SK-N-SH treated with all-trans-retinoic acid at 6 μM for 48 hours (cell line): Measurements from ENCODE around the gene RRBP1.

Experiments used
- ATAC-seq: fragments of 200-7000 bp; cut with Tn5 transposase; 3 replicates; pipeline ENCODE4 v1.9.1; 2020; ENCODE audit warnings: mild to moderate bottlenecking, moderate library complexity
- ARNTL ChIP-seq: fragments of 450-650 bp; formaldehyde crosslinking; IDR thresholded peaks from 2 replicates; pipeline ENCODE4 v1.5.0; 2020; ENCODE audit warnings: low read depth, mild to moderate bottlenecking, moderate library complexity, borderline replicate concordance
- BACH2 ChIP-seq: fragments of 250-450 bp; sonication (Bioruptor Pico); IDR thresholded peaks from 2 replicates; pipeline ENCODE4 v1.9.0; 2021; ENCODE audit warnings: mild to moderate bottlenecking, borderline replicate concordance
- ESRRG ChIP-seq: fragments of 250-450 bp; sonication (Bioruptor Pico); IDR thresholded peaks from 2 replicates; pipeline ENCODE4 v1.6.1; 2021; ENCODE audit warnings: mild to moderate bottlenecking
- GLIS3 ChIP-seq: fragments of 250-450 bp; sonication (Bioruptor Pico); IDR thresholded peaks from 2 replicates; pipeline ENCODE4 v1.5.0; 2020; ENCODE audit warnings: mild to moderate bottlenecking, moderate library complexity
- ISL1 ChIP-seq: fragments of 250-450 bp; sonication (Bioruptor Pico); IDR thresholded peaks from 2 replicates; pipeline ENCODE4 v2.1.2; 2022; ENCODE audit warnings: mild to moderate bottlenecking, moderate library complexity
- OSR1 ChIP-seq: fragments of 250-450 bp; sonication (Bioruptor Pico); IDR thresholded peaks from 2 replicates; pipeline ENCODE4 v1.8.0; 2022; ENCODE audit warnings: moderate library complexity, mild to moderate bottlenecking, inconsistent platforms
- PPARA ChIP-seq: fragments of 250-450 bp; sonication (Bioruptor Pico); IDR thresholded peaks from 2 replicates; pipeline ENCODE4 v1.5.0; 2020; ENCODE audit warnings: mild to moderate bottlenecking, borderline replicate concordance
- RARB ChIP-seq: fragments of 250-450 bp; sonication (Bioruptor Pico); IDR thresholded peaks from 2 replicates; pipeline ENCODE4 v1.8.0; 2021; ENCODE audit warnings: mild to moderate bottlenecking, moderate library complexity
- SNAI2 ChIP-seq: fragments of 250-450 bp; sonication (Bioruptor Pico); IDR thresholded peaks from 2 replicates; pipeline ENCODE4 v1.5.0; 2020; ENCODE audit warnings: mild to moderate bottlenecking, moderate library complexity
- TCF4 ChIP-seq: fragments of 250-450 bp; sonication (Bioruptor Pico); IDR thresholded peaks from 2 replicates; pipeline ENCODE4 v1.8.0; 2021; ENCODE audit warnings: mild to moderate bottlenecking, moderate library complexity, borderline replicate concordance
- TOX ChIP-seq: fragments of 250-450 bp; sonication (Bioruptor Pico); IDR thresholded peaks from 2 replicates; pipeline ENCODE4 v1.8.0; 2021; ENCODE audit warnings: mild to moderate bottlenecking, moderate library complexity, borderline replicate concordance
- ZC3H10 ChIP-seq: fragments of 250-450 bp; sonication (Bioruptor Pico); IDR thresholded peaks from 2 replicates; pipeline ENCODE4 v1.5.1; 2021; ENCODE audit warnings: mild to moderate bottlenecking, moderate library complexity
- ZFP3 ChIP-seq: fragments of 250-450 bp; sonication (Bioruptor Pico); IDR thresholded peaks from 2 replicates; pipeline ENCODE4 v1.5.0; 2020; ENCODE audit warnings: mild to moderate bottlenecking, moderate library complexity
- ZFP30 ChIP-seq: fragments of 450-650 bp; formaldehyde crosslinking; IDR thresholded peaks from 2 replicates; pipeline ENCODE4 v1.5.0; 2022; ENCODE audit warnings: mild to moderate bottlenecking, moderate library complexity
- ZNF565 ChIP-seq: fragments of 450-650 bp; formaldehyde crosslinking; conservative IDR thresholded peaks from 2 replicates; pipeline ENCODE4 v1.5.0; 2020; ENCODE audit warnings: low read depth, mild to moderate bottlenecking, moderate library complexity
- ZNF70 ChIP-seq: fragments of 450-650 bp; formaldehyde crosslinking; IDR thresholded peaks from 2 replicates; pipeline ENCODE4 v1.5.0; 2020; ENCODE audit warnings: mild to moderate bottlenecking, moderate library complexity
- ZNF8 ChIP-seq: fragments of 450-650 bp; formaldehyde crosslinking; IDR thresholded peaks from 2 replicates; pipeline ENCODE4 v1.5.0; 2020; ENCODE audit warnings: mild to moderate bottlenecking, moderate library complexity
- TF ChIP-seq, protein P1 (sequence below): fragments of 250-450 bp; sonication (Bioruptor Pico); IDR thresholded peaks from 2 replicates; pipeline ENCODE4 v1.8.0; 2020; ENCODE audit warnings: mild to moderate bottlenecking, moderate library complexity, borderline replicate concordance
- TF ChIP-seq, protein P2 (sequence below): fragments of 250-450 bp; sonication (Bioruptor Pico); IDR thresholded peaks from 2 replicates; pipeline ENCODE4 v1.5.1; 2020; ENCODE audit warnings: low read depth, mild to moderate bottlenecking, moderate library complexity

RRBP1 gene

GRCh38 chr20:17678886-17679285 lies 3.2 kb downstream of the RRBP1 start:
- no peak for ATAC-seq
- TF ChIP-seq BACH2 (no peak), RARB (CRISPR knock-in tag) (no peak)
- TF ChIP-seq, all 23 proteins: peak for 0

DNA sequence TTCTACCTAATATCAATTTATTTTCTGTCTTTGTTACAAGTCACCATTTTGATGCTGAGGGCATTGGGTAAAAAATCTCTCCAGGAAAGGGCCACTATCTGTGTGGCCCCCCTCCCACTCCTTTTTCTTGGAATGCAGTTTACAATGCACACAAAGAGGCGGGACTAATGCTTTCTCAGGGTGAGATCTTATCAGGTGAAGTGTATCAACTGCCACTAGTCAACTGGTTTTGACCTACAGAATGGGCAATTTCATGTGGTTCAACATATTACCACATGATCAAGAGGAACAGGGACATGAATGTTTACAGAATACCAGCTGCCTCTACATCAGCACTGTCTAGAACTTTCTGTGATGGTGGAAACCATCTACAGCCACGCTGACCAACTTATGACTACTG lies 3.7 kb downstream of the RRBP1 start:
- no peak for ATAC-seq
- TF ChIP-seq BACH2 (no peak), ZNF70 (CRISPR knock-in tag) (no peak)
- TF ChIP-seq, protein P1, sequence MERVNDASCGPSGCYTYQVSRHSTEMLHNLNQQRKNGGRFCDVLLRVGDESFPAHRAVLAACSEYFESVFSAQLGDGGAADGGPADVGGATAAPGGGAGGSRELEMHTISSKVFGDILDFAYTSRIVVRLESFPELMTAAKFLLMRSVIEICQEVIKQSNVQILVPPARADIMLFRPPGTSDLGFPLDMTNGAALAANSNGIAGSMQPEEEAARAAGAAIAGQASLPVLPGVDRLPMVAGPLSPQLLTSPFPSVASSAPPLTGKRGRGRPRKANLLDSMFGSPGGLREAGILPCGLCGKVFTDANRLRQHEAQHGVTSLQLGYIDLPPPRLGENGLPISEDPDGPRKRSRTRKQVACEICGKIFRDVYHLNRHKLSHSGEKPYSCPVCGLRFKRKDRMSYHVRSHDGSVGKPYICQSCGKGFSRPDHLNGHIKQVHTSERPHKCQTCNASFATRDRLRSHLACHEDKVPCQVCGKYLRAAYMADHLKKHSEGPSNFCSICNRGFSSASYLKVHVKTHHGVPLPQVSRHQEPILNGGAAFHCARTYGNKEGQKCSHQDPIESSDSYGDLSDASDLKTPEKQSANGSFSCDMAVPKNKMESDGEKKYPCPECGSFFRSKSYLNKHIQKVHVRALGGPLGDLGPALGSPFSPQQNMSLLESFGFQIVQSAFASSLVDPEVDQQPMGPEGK (CRISPR knock-in tag) = no peak

DNA sequence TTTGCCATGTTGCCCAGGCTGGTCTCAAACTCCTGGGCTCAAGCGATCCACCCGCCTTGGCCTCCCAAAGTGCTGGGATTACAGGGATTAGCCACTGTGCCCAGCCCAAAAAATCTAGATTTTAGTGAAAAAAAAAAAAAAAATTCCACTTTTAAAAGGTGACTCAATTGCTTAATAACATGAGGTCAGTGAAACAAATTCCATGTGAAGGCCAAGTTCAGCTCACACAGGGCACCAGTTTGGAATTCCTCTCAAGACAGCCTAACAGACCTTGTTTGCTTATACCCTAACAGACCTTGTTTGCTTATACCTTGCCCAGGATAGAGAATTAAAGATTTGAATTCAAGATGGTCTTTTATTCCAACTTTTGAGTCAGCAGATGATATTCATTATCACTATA lies 5.1 kb downstream of the RRBP1 start:
- TF ChIP-seq ISL1 (CRISPR knock-in tag) (no peak), SNAI2 (CRISPR knock-in tag) (no peak), RARB (CRISPR knock-in tag) (no peak), ZNF70 (CRISPR knock-in tag) (no peak), BACH2 (no peak), ZNF565 (CRISPR knock-in tag) (no peak), TOX (CRISPR knock-in tag) (no peak)
- TF ChIP-seq, all 23 proteins: peak for 0
- ATAC-seq = no peak

- no peak for TF ChIP-seq SNAI2 (CRISPR knock-in tag)
- TF ChIP-seq ESRRG (CRISPR knock-in tag) = no peak
- TF ChIP-seq ISL1 (CRISPR knock-in tag) = no peak
- no peak for TF ChIP-seq ARNTL (CRISPR knock-in tag)
- no peak for TF ChIP-seq GLIS3
- no peak for ATAC-seq
Measured at GRCh38 chr20:17676378-17676759, 5.7 kb downstream of the RRBP1 start.

DNA sequence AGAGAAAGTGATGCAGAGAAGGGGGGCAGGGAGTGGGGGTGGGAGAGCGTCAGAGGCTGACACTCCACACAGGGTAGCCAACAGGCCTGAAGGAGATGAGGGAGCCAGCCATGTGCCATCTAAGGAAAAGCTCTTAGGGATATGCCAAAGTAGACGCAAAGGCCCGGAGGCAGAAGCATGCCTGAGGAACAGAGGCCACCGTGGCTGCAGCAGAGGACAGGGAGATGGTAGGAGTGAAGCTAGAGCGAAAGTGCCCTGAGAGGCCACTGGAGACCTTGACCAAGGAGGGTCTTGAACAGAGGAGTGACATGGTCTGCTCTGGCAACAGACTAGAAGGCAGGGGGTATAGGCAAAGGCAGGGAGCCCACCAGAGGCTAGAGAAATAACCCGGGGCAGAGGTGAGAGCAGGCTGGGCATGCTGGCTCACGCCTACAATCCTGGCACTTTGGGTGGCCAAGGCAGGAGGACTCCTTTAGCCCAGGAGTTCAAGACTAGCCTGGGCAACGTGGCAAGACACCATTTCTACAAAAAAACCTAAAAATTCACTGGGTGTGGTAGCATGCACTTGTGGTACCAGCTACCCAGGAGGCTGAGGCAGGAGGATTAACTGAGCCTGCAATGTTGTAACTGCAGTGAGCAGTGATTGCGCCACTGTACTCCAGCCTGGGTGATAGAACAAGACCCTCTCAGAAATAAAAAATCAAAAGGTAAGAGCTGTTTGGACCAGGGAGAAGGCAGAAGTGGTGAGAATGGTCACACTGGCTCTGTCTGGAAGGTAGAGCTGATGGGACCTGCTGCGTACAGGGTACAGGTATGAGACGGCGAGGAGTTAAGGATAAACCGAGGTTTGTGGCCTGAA lies 6.3 kb downstream of the RRBP1 start:
- no peak for TF ChIP-seq OSR1 (CRISPR knock-in tag)
- TF ChIP-seq, protein P1 (CRISPR knock-in tag) = no peak
- no peak for TF ChIP-seq ZNF8 (CRISPR knock-in tag)
- no peak for TF ChIP-seq ZFP3 (CRISPR knock-in tag)
- TF ChIP-seq, protein P2, sequence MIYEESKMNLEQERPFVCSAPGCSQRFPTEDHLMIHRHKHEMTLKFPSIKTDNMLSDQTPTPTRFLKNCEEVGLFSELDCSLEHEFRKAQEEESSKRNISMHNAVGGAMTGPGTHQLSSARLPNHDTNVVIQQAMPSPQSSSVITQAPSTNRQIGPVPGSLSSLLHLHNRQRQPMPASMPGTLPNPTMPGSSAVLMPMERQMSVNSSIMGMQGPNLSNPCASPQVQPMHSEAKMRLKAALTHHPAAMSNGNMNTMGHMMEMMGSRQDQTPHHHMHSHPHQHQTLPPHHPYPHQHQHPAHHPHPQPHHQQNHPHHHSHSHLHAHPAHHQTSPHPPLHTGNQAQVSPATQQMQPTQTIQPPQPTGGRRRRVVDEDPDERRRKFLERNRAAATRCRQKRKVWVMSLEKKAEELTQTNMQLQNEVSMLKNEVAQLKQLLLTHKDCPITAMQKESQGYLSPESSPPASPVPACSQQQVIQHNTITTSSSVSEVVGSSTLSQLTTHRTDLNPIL (CRISPR knock-in tag) = no peak
- no peak for TF ChIP-seq PPARA
- no peak for TF ChIP-seq TCF4 (CRISPR knock-in tag)
- TF ChIP-seq ESRRG (CRISPR knock-in tag) = no peak
- TF ChIP-seq ZC3H10 (CRISPR knock-in tag) = no peak
- TF ChIP-seq GLIS3 = no peak
- no peak for TF ChIP-seq ZNF565 (CRISPR knock-in tag)
- TF ChIP-seq ARNTL (CRISPR knock-in tag) = no peak
- TF ChIP-seq ZFP30 = no peak
- no peak for TF ChIP-seq SNAI2 (CRISPR knock-in tag)
- no peak for ATAC-seq
